Muscle of leg (tissue), 11 donors: Measurements from ENCODE around the gene HRCT1. TPM values are rescaled to one million over a fixed set of nuclear protein-coding genes. Genes with fewer than 3 reads are reported as not detected.
"Not testable (repeated sequence)": the region's sequence is repeated elsewhere in the genome, so short reads cannot be mapped to it uniquely, and the experiment has no call there.

Experiments
- DNase-seq: peaks from one replicate; pipeline ENCODE4 v3.0.0; 2013
- H3K27ac ChIP-seq: one replicate; pipeline ENCODE4 v1.5.1; 2013; ENCODE audit warnings: mild to moderate bottlenecking, low read length, control low read depth
- H3K27me3 ChIP-seq: one replicate; pipeline ENCODE4 v1.6.1; 2013; ENCODE audit warnings: low read length; ENCODE audit not compliant: control insufficient read depth, insufficient read depth
- H3K36me3 ChIP-seq: one replicate; pipeline ENCODE4 v1.6.1; 2013; ENCODE audit warnings: low read length; ENCODE audit not compliant: control insufficient read depth, insufficient read depth
- H3K4me1 ChIP-seq: one replicate; pipeline ENCODE4 v1.6.1; 2013; ENCODE audit warnings: low read length; ENCODE audit not compliant: control insufficient read depth, insufficient read depth
- H3K4me3 ChIP-seq: one replicate; pipeline ENCODE4 v1.5.1; 2013; ENCODE audit warnings: low read length, control low read depth
- H3K9me3 ChIP-seq: replicated peaks from 2 replicates; pipeline ENCODE4 v1.6.1; 2013; ENCODE audit warnings: low read depth, low read length; ENCODE audit not compliant: control insufficient read depth
- WGBS: methylation state at CpG from one replicate; pipeline ENCODE4 v1.1.5; 2013; ENCODE audit warnings: missing lambda C conversion rate; ENCODE audit not compliant: insufficient coverage; 5-methylcytosine and 5-hydroxymethylcytosine counted together
- polyA plus RNA-seq, 8 donors: library from polyadenylated mRNA; unstranded; fragments of 120-200 nt; gene quantifications; one replicate each; pipeline versions ENCODE4 v1.2.1 to v1.2.3, GENCODE V29; 2013; ENCODE audit warnings: inconsistent platforms in 1 of 8, low replicate concordance in 1 of 8; ENCODE audit not compliant: insufficient read length in 8 of 8, insufficient read depth in 1 of 8
- total RNA-seq: library from RNA; stranded (reverse); fragments of 120-200 nt; gene quantifications from one replicate; pipeline ENCODE4 v1.2.4, GENCODE V29; 2013

The HRCT1 gene
- total and polyA plus RNA-seq, 9 donors: 0.82 to 1.9 (median 1.4) TPM

- WGBS: 64% methylated on average over 2 of the region's 3 CpGs
- H3K4me1 ChIP-seq: no peaks in the 10 kb centered on the region
Measured at GRCh38 chr9:35891646-35892045, 14.4 kb upstream of the HRCT1 start.

GRCh38 chr9:35892051-35892450 is 14.0 kb upstream of the HRCT1 start:
- no peak overlapping the region for H3K4me3 ChIP-seq
- no peaks in the 10 kb centered on the region for H3K4me1 ChIP-seq
- no peak for DNase-seq
- H3K27ac ChIP-seq: no peak overlapping the region
- H3K9me3 ChIP-seq: no peaks in the 10 kb centered on the region
- H3K27me3 ChIP-seq: peaks cover 14% of the 10 kb centered on the region
- WGBS: 60% methylated on average over 1 of the region's 1 CpG
- H3K36me3 ChIP-seq: no peaks in the 10 kb centered on the region

More at GRCh38 chr9:35891646-35892045, 14.4 kb upstream of the HRCT1 start:
- Histone ChIP-seq H3K4me3 (no peak overlapping the region), H3K27me3 (peaks cover 14% of the 10 kb centered on the region), H3K27ac (no peak overlapping the region), H3K9me3 (no peaks in the 10 kb centered on the region), H3K36me3 (no peaks in the 10 kb centered on the region)
- DNase-seq: no peak

GRCh38 chr9:35896570-35896969 is 9.4 kb upstream of the HRCT1 start:
- Histone ChIP-seq H3K4me1 (no peaks in the 10 kb centered on the region), H3K9me3 (no peaks in the 10 kb centered on the region), H3K27me3 (peaks cover 10% of the 10 kb centered on the region), H3K36me3 (no peaks in the 10 kb centered on the region), H3K27ac (no peak overlapping the region), H3K4me3 (no peak overlapping the region)
- DNase-seq: no peak
- WGBS: no CpG with 5 or more reads among the region's 2 CpGs

GRCh38 chr9:35897376-35898099 is 8.5 kb upstream of the HRCT1 start:
- H3K27ac ChIP-seq, H3K4me1 ChIP-seq, H3K36me3 ChIP-seq, DNase-seq, H3K4me3 ChIP-seq, H3K27me3 ChIP-seq, H3K9me3 ChIP-seq: not testable (repeated sequence)
- no CpG with 5 or more reads among the region's 7 CpGs for WGBS

GRCh38 chr9:35898337-35898736 is 7.7 kb upstream of the HRCT1 start:
- H3K9me3 ChIP-seq: no peaks in the 10 kb centered on the region
- no peak for DNase-seq
- no peak overlapping the region for H3K4me3 ChIP-seq
- peaks cover 3% of the 10 kb centered on the region for H3K4me1 ChIP-seq
- H3K27ac ChIP-seq: no peak overlapping the region
- no peaks in the 10 kb centered on the region for H3K36me3 ChIP-seq
- peaks cover 2% of the 10 kb centered on the region for H3K27me3 ChIP-seq

GRCh38 chr9:35899021-35899420 is 7.0 kb upstream of the HRCT1 start:
- Histone ChIP-seq H3K27ac (no peak overlapping the region), H3K4me3 (no peak overlapping the region), H3K9me3 (no peaks in the 10 kb centered on the region), H3K36me3 (no peaks in the 10 kb centered on the region), H3K4me1 (peaks cover 9% of the 10 kb centered on the region), H3K27me3 (peaks cover 2% of the 10 kb centered on the region)
- no CpG with 5 or more reads among the region's 2 CpGs for WGBS
- no peak for DNase-seq

GRCh38 chr9:35903049-35903448 is 3.0 kb upstream of the HRCT1 start:
- no peak overlapping the region for H3K4me3 ChIP-seq
- no peaks in the 10 kb centered on the region for H3K9me3 ChIP-seq
- 80% methylated on average over 1 of the region's 3 CpGs for WGBS
- H3K36me3 ChIP-seq: no peaks in the 10 kb centered on the region
- H3K27ac ChIP-seq: no peak overlapping the region
- H3K27me3 ChIP-seq: no peaks in the 10 kb centered on the region
- peaks cover 50% of the 10 kb centered on the region for H3K4me1 ChIP-seq
- DNase-seq: peak; percentile 74

GRCh38 chr9:35904338-35904737 is 1.7 kb upstream of the HRCT1 start:
- Histone ChIP-seq H3K36me3 (no peaks in the 10 kb centered on the region), H3K9me3 (no peaks in the 10 kb centered on the region), H3K4me3 (no peak overlapping the region), H3K4me1 (peaks cover 63% of the 10 kb centered on the region), H3K27me3 (no peaks in the 10 kb centered on the region), H3K27ac (no peak overlapping the region)
- no peak for DNase-seq
- WGBS: 44% methylated on average over 2 of the region's 8 CpGs

- DNase-seq: peak; percentile 42
- 57% methylated on average over 6 of the region's 8 CpGs for WGBS
- Histone ChIP-seq H3K9me3 (no peaks in the 10 kb centered on the region), H3K27ac (peak overlapping the region; percentile 92), H3K36me3 (no peaks in the 10 kb centered on the region), H3K4me1 (peaks cover 71% of the 10 kb centered on the region), H3K4me3 (no peak overlapping the region), H3K27me3 (no peaks in the 10 kb centered on the region)
Measured at GRCh38 chr9:35905051-35905781, 786 bp upstream of the HRCT1 start.

- WGBS: 22% methylated on average over 8 of the region's 14 CpGs
- DNase-seq: peak; percentile 90
- H3K4me3 ChIP-seq: no peak overlapping the region
Measured at GRCh38 chr9:35906923-35907699, 1.1 kb downstream of the HRCT1 start.

More at GRCh38 chr9:35906923-35907699, 1.1 kb downstream of the HRCT1 start:
- Histone ChIP-seq H3K27me3 (no peaks in the 10 kb centered on the region), H3K27ac (peak overlapping the region; percentile 95), H3K4me1 (peaks cover 74% of the 10 kb centered on the region), H3K9me3 (no peaks in the 10 kb centered on the region), H3K36me3 (no peaks in the 10 kb centered on the region)
